ENCODE results near the gene KBTBD8.

DNA sequence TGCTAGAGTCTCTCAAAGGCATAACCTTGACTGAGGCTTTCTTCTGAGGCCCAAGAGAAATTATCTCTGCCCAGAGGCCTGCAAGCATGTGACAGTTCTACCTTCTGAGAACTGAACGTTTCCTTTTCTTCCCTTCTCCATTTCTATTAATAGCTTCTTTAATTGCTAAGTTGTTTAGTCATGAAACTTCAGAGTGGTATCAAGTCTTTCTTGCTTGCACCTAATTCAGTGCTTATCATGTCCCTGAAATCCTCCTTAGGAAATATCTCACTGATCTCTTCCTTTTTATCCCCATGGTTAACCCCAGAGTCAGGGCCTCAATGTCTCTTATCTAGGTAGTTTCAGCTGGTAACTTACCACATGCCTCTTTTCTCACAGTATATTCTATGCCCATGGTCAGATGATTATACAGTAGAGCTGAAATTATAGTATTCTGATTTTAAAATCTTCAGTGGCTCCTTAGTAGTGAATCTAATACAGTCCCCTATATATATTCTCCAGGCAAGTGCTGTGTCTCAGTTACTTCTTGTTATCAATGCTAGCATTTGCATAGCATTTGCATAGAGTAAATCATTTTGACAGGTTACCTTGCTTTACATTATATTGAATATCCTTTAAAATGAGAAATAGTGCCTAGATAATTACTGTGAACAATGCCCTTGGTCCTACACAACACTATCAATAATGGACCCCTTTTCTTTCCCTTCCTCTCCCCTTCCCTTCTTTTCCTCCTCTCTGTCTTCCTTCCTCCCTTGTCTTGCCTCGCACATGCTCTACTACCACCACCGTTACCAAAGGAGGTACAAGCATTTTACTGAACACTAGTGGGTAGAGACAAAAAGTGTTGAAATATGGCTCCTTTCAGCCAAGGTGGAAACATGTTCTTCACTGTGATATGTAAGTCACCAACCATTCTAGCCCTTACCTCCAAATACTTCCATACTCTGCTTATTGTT is 33.0 kb downstream of the KBTBD8 start:
- TF ChIP-seq EZH2 (IDR thresholded peaks at IDR 0.05; ENCODE audit: borderline replicate concordance, insufficient read depth, low read depth, low read length, poor library complexity, severe bottlenecking), result no peak
- TF ChIP-seq, protein P1, sequence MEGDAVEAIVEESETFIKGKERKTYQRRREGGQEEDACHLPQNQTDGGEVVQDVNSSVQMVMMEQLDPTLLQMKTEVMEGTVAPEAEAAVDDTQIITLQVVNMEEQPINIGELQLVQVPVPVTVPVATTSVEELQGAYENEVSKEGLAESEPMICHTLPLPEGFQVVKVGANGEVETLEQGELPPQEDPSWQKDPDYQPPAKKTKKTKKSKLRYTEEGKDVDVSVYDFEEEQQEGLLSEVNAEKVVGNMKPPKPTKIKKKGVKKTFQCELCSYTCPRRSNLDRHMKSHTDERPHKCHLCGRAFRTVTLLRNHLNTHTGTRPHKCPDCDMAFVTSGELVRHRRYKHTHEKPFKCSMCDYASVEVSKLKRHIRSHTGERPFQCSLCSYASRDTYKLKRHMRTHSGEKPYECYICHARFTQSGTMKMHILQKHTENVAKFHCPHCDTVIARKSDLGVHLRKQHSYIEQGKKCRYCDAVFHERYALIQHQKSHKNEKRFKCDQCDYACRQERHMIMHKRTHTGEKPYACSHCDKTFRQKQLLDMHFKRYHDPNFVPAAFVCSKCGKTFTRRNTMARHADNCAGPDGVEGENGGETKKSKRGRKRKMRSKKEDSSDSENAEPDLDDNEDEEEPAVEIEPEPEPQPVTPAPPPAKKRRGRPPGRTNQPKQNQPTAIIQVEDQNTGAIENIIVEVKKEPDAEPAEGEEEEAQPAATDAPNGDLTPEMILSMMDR (IDR thresholded peaks at IDR 0.05), result no peak
